Measurements from ENCODE around the gene CMIP. TPM values are rescaled to one million over a fixed set of nuclear protein-coding genes. Genes with fewer than 3 reads are reported as not detected.

The CMIP gene
- total RNA-seq, 4 donors from 2014 or later, result 16.7 to 104 (median 43.6) TPM

DNA sequence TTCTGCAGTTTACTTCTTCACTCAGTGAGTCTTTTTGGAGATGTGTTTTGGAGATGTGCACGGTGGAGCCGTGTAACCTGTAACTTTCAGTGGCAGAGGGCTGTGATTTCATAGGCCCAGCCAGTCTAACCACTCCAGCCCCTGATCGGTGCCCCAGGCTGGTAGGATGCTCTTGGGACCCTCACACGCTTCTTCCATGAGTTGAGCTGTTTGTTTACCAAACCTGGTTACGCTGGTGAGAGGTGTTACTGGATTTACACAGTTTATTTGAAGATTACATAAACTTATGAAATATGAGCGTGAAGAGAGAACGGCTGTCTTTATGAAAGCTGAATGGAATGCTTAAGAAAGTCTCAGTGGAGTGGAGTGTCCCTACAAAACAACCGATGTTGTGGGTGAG lies 96.7 kb downstream of the CMIP start:
- Histone ChIP-seq H3K27me3 (no peaks in the 10 kb centered on the region), H3K36me3 (no peaks in the 10 kb centered on the region), H3K9me3 (no peaks in the 10 kb centered on the region), H3K27ac (no peak overlapping the region), H3K4me1 (no peaks in the 10 kb centered on the region), H3K4me3 (no peak overlapping the region)
- no peak for DNase-seq
- intact Hi-C loops (cut with DNase I; ENCODE audit: low total_unique reads), result no loop called here
- no peak for TF ChIP-seq POLR2A (IDR thresholded peaks at IDR 0.05)
- TF ChIP-seq, protein P1, sequence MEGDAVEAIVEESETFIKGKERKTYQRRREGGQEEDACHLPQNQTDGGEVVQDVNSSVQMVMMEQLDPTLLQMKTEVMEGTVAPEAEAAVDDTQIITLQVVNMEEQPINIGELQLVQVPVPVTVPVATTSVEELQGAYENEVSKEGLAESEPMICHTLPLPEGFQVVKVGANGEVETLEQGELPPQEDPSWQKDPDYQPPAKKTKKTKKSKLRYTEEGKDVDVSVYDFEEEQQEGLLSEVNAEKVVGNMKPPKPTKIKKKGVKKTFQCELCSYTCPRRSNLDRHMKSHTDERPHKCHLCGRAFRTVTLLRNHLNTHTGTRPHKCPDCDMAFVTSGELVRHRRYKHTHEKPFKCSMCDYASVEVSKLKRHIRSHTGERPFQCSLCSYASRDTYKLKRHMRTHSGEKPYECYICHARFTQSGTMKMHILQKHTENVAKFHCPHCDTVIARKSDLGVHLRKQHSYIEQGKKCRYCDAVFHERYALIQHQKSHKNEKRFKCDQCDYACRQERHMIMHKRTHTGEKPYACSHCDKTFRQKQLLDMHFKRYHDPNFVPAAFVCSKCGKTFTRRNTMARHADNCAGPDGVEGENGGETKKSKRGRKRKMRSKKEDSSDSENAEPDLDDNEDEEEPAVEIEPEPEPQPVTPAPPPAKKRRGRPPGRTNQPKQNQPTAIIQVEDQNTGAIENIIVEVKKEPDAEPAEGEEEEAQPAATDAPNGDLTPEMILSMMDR (IDR thresholded peaks at IDR 0.05), result no peak

DNA sequence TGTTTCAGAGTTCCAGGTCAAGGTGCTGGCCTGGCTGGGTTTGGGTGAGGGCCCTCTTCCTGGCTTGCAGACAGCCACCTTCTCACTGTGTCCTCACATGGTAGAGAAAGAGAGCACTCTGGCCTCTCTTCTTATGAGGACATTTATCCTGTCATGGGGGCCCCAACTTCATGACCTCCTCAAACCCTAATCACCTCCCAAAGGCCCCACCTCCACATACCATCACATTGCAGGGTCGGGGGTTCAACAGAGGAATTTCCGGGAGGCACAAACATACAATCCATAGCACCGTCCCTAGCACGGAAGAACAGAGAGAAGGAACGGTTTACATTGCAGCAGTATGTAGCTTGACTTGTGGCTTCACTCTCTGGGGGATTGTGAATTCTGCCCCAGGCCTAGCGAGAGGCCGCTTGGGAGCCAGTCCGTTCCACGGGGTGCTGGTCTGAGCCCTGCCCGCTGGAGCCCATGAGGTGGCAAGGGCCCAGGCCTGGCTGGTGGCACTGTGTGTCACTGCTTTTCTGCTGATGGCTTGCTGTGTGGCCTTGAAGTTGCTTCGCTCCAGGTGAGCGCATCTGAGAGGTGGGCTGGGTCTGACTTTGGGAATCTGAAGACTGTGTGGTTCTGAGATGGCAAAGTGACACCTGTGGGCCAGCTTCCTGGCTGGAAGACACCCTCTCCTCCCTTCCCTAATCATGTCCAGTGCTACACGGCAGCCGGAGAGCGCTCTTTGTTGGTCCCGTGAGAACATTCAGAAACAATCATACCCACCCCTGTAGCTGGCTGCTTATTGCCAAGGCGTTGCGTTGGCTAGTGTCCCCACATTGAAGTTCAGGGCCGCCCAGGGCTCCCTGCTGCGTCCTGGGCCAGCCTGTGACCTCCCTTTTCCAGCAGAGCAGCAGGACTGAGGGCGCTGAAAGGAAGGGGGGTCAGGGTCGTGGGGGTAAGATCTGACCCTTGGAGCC lies 98.3 kb downstream of the CMIP start:
- Histone ChIP-seq H3K9me3 (no peaks in the 10 kb centered on the region), H3K4me3 (no peak overlapping the region), H3K36me3 (no peaks in the 10 kb centered on the region), H3K27me3 (no peaks in the 10 kb centered on the region), H3K27ac (no peak overlapping the region), H3K4me1 (no peaks in the 10 kb centered on the region)
- TF ChIP-seq POLR2A (IDR thresholded peaks at IDR 0.05), result no peak
- TF ChIP-seq, protein P1 (IDR thresholded peaks at IDR 0.05), result no peak
- intact Hi-C loops (cut with DNase I; ENCODE audit: low total_unique reads), result no loop called here
- DNase-seq, result no peak

DNA sequence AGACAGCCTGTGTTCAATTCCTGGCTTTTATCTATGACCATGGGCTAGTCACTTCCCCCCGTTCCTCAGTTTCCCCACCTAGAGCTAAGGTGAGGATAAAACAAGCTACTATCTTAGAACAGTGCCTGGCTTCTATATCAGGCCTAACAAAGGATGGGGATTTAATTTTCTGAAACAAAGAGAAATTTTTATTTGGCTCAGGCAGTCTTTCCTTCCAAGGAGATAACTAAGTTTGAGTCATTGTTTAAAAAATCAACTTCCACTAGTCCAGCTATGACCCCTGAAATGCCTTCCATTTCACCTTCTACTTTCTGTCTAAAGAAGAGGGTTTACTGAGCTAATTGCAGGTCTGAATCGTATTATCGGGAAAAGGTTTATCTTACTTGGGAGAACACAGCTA lies 99.0 kb downstream of the CMIP start:
- TF ChIP-seq, protein P1 (IDR thresholded peaks at IDR 0.05), result no peak
- no peak for TF ChIP-seq POLR2A (IDR thresholded peaks at IDR 0.05)
- Histone ChIP-seq H3K27me3 (no peaks in the 10 kb centered on the region), H3K36me3 (no peaks in the 10 kb centered on the region), H3K27ac (no peak overlapping the region), H3K4me3 (no peak overlapping the region), H3K4me1 (no peaks in the 10 kb centered on the region), H3K9me3 (no peaks in the 10 kb centered on the region)
- intact Hi-C loops (cut with DNase I; ENCODE audit: low total_unique reads), result no loop called here
- no peak for DNase-seq

DNA sequence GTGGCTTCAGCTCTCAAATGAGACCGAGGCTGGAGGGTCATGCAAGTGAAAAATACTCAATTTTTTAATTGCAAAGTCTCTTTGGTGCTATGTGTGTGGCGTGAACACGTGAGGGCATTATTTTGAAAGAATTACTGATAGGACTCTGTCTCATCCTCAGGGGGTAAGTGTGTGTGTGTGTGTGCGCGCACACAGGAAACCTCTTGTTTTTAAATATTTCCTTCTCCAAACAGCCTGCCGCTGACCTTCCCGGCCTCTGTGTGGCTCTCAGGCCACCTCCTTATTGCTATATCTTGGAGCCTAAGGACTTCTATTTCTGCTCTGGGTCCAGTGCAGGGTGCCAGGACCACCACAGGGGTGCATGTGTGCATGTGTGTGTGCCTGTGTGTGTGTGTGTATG lies 99.7 kb downstream of the CMIP start:
- H3K9me3 ChIP-seq, result no peaks in the 10 kb centered on the region
- H3K36me3 ChIP-seq, result no peaks in the 10 kb centered on the region
- H3K4me1 ChIP-seq, result no peaks in the 10 kb centered on the region
- no peak for DNase-seq
- TF ChIP-seq, protein P1 (IDR thresholded peaks at IDR 0.05), result no peak
- no peak for TF ChIP-seq POLR2A (IDR thresholded peaks at IDR 0.05)
- no peaks in the 10 kb centered on the region for H3K27me3 ChIP-seq
- intact Hi-C loops (cut with DNase I; ENCODE audit: low total_unique reads), result no loop called here
- H3K4me3 ChIP-seq, result no peak overlapping the region
- no peak overlapping the region for H3K27ac ChIP-seq

DNA sequence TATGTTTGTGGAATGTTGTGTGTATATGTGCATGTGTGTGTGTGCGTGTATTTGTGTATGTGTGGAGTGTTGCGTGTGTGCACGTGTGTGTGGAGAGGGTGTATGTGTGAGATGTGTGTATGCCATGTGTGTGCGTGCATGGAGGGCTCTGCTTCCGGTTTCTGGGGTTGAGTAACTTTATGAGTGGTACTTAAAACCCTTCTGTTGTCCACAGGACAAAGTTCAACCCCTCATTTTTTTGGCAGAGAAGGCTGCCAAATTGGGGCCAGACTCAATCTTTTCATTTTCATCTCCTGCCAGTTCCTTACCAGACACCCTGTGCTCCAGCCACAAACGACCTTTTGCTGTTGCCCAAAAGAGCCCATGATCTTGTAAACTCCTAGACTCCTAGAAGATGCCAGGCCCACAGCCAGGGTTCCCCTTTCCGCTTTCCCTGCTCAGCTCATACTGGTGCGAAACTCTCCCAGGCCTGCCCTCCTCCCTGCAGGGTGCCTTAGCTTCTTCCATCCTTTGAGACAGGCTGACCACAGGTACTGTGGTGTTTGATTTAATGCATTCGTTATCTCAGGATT lies 100.2 kb downstream of the CMIP start:
- no peak for TF ChIP-seq POLR2A (IDR thresholded peaks at IDR 0.05)
- TF ChIP-seq, protein P1 (IDR thresholded peaks at IDR 0.05), result no peak
- H3K27me3 ChIP-seq, result no peaks in the 10 kb centered on the region
- no peaks in the 10 kb centered on the region for H3K36me3 ChIP-seq
- H3K27ac ChIP-seq, result no peak overlapping the region
- H3K9me3 ChIP-seq, result no peaks in the 10 kb centered on the region
- no peak overlapping the region for H3K4me3 ChIP-seq
- intact Hi-C loops (cut with DNase I; ENCODE audit: low total_unique reads), result no loop called here
- DNase-seq, result no peak
- no peaks in the 10 kb centered on the region for H3K4me1 ChIP-seq
